Left colon (tissue), 2 donors: ENCODE results near the gene SHD. TPM values are rescaled to one million over a fixed set of nuclear protein-coding genes. Genes with fewer than 3 reads are reported as not detected.

ENCODE experiments used
- ATAC-seq: fragments of 200-7000 bp; cut with Tn5 transposase; one replicate; pipeline ENCODE4 v1.9.1; 2020; ENCODE audit warnings: mild to moderate bottlenecking, moderate library complexity
- DNase-seq, 2 donors: peaks; one replicate each; pipeline ENCODE4 v3.0.0-alpha.2; 2020
- intact Hi-C, 2 donors: fragments of 100-400 bp; cut with DNase I in 1 of 2; cut with micrococcal nuclease in 1 of 2; formaldehyde crosslinking; loops; one replicate each; pipeline versions ENCODE4 v1.11.2 to v1.14.0; 2022; cut with DNase I, micrococcal nuclease
- total RNA-seq, 2 donors: library from RNA; stranded (reverse); fragmentation: NEBNext Ultra II Directional; extraction: Animal tissue kit (Norgen Biotek cat#: 25700); gene quantifications; one replicate each; pipeline ENCODE4 v1.2.1, GENCODE V29; 2021
- donor health status: DM: no; HTN: no; CAD: no.
- donor health status: DM: yes; HTN: yes; CAD: no.

Gene SHD
- total RNA-seq, 2 donors from 2014 or later = 23.6 to 25.0 TPM

DNA sequence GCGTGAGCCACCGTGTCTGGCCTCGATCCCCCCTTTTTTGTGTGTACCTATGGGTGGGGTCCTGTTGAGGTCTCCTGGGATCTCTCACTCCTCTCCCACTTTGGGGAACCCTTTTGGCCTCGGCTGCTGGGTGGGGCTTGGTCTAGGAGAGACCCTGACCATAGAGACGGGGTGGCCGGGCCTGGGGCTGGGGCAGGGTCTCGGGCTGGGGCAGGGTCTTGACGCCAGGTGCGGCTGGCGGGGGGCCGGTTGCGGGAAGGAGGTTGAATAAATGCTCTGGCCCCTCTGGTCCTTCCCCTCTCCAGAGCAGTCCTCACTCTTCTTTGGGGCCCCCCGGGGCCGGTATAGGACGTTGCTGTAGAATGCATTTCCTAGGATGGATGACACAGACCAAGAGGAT is 13.4 kb downstream of the SHD start:
- DNase-seq = no peak
- intact Hi-C loops = no loop called here
- ATAC-seq = no peak

DNA sequence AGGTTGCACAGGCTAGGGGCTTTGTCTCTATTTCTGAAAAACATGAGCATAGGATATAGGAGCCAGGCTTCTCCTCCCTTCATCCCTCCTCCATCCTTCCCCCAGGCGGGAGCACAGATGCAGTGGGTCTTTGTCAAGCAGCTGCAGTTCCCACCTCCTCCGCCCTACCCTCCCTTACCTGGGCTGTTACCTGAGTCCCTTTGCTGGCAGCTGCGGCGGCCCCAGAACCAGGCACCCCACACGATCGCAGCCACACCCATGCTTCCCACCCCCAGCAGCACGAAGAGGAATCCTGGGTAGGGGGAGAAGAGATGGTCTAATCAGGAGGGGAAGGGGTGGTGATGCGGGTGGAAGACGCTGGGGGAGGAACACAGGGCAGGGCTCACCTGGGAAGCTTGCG is 15.3 kb downstream of the SHD start:
- intact Hi-C loops = no loop called here
- ATAC-seq (no peak), DNase-seq (no peak)

DNA sequence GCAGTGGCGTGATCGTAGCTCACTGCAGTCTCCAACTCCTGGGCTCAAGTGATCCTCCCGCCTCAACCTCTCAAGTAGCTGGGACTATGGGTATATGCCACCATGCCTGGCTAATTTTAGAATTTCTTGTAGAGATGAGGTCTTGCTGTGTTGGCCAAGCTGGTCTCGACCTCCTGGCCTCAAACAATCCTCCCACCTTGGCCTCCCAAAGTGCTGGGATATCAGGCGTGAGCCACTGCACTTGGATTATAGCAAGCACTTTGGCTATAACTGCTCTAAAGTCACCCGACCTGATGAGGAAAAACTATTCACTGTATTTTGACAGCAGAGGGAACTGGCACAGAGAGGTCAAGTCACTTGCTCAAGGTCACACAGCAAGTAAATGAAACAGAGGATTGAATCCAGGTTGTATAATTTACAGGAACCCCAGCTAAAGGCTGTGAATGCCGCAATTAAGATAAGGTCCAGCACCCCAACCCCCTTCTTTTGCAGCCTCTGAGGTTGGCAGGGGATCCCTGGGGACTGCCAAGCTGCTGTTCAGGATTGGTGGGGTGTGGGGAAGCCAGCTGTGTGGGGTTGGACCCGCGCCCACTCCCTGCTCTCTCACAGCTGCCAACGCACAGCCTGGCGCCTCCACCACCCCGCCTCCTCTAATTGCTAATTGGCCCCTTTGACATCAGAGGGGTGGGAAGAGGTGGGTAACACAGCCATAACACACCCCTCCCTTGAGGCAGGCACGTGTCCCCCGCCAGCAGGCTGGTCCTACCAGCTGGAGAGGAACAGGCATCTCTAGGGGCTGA is 17.1 kb downstream of the SHD start:
- ATAC-seq = peak; percentile 65
- DNase-seq = peak in 1 of 2 donors; percentile 28
- intact Hi-C loops = no loop called here

DNA sequence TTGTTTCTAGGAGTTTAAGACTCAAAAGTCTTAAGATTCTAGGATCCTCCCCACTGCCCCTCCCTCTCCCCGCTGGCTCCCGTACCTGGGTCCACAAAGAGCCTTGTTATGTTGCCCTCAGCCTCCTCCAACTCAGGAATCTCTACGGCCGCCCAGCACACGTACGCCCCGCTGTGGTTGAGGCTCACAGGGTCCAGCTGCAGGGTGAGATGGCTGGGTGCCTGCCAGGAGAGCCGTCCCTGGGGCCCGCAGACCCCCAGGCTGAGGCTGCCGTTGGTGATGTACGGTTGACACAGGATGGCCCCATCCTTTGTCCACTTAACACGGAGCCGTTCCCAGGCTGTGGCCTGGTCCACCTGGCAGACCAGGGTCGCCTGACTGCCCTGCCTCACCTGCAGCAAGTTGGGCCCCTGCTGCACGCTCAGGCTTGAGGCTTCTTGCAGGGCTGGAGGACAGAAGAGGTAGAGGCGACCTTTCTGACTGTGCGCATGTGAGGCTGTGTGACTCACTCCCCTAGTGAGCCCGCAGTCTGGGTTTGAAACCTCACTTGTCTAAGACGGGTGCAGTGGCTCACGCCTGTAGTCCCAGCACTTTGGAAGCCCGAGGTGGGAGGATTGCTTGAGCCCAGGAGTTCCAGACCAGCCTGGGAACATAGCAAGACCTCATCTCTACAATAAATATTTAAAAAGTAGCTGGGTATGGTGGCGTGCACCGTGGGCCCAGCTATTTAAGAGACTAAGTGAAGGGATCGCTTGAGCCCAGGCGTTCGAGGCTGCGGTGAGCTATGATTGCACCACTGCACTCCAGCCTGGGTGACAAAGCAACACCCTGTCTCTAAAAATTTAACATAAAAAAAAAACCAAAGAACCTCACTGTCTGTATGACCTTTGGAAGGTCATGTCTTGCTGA is 19.1 kb downstream of the SHD start:
- no peak for ATAC-seq
- no peak for DNase-seq
- intact Hi-C loops = no loop called here

DNA sequence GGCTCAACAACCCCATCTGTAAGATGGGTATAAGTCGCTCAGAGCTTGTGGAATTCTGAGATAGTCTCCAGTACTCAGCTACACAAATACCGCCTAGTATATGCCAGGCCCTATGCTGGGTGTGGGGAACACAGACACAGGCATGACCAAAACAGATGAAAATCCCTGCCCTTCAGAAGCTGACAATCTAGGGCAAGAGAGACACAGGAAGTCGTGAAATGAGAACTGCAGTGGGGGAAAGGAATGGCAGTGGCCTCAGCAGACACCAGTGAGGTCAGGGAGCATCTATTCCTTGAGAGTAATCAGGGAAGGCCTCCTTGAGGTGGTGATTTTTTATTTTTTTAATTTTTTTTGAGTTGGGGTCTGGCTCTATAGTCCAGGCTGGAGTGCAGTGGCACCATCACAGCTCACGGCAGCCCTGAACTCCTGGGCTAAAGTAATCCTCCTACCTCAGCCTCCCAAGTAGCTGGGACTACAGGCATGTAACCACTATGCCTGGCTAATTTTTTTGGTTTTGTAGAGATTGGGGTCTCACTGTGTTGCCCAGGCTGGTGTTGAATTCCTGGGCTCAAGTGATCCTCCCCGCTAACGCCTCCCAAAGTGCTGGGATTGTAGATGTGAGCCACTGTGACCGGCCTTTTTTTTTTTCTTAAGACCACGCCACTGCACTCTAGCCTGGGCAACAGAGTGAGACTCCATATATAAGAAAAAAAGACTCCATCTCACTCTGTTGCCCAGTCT is 19.9 kb downstream of the SHD start:
- no peak for DNase-seq
- intact Hi-C loops = no loop called here
- ATAC-seq = no peak

DNA sequence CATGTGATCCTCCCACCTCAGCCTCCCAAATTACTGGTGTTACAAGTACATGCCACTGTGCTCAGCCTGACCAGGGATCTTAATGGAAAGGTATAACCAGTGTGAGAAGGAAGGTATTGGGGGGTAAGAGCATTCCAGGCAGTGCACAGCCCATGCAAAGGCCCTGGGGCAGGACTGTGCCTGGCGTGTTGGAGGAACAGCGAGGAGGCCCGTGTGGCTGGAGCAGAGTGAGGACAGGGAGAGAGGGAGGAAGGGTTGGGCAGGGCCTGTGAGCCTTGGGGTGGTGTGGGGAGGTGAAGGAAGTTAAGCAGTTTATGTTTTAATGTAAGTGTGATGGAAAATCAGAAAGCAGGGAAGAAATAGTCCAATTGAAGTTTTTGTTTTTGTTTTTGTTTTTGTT is 21.5 kb downstream of the SHD start:
- ATAC-seq = no peak
- no peak for DNase-seq
- intact Hi-C loops = no loop called here

DNA sequence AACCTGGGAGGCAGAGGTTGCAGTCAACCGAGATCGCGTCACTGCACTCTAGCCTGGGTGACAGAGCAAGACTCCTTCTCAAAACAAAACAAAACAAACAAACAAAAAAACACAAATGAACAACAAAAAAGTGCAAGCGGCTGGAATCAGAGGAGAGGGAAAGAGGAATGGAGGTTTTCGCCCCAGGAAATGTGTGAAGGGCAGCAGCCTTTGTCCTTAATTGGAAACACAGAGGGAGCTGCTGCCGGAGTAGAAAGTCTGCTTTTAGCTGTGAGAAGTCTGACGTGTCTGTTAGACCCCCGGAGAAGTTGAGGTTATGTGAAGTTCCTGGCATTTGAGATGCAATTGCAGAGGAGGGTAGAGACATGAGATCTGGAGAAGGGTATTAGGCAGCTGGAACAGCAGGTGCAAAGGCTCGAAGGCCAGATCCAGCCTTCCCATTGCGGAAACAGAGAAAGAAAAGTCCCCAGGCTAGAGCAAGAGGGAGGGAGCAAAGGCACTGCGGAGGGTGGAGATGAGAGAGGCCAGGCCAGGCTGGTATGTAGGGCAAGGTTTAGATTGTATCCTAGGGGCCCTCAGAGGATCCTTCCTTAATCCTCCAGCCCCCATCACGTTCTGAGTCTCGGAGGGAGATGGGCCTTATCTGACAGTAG is 22.6 kb downstream of the SHD start:
- intact Hi-C loops = no loop called here
- peak; percentile 80 for ATAC-seq
- DNase-seq = no peak

DNA sequence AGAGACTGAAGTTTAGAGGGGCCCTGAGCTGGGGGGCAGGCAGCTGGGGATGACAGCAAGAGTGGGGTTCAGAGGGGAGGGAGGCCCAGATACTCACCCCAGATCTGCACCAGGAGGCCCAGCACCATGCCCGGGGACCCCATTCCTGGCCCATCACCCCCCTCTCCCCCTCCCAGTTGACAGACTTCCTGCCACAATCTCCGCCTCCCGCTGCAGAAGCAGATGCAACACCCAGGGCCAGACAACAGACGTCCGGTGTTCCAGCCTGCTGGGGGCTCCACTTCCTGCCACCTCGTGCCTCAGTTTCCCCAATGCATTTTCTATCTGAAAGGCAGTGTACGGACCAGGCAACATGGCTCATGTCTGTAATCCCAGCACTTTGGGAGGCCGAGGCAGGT is 23.2 kb downstream of the SHD start, which contains the start of gene TMIGD2:
TSS of gene TMIGD2 (minus strand) at position 147 of the 398 bp plus-strand sequence. CDS start at position 143, 4 bp downstream.
- intact Hi-C loops = no loop called here
- no peak for ATAC-seq
- DNase-seq = no peak

DNA sequence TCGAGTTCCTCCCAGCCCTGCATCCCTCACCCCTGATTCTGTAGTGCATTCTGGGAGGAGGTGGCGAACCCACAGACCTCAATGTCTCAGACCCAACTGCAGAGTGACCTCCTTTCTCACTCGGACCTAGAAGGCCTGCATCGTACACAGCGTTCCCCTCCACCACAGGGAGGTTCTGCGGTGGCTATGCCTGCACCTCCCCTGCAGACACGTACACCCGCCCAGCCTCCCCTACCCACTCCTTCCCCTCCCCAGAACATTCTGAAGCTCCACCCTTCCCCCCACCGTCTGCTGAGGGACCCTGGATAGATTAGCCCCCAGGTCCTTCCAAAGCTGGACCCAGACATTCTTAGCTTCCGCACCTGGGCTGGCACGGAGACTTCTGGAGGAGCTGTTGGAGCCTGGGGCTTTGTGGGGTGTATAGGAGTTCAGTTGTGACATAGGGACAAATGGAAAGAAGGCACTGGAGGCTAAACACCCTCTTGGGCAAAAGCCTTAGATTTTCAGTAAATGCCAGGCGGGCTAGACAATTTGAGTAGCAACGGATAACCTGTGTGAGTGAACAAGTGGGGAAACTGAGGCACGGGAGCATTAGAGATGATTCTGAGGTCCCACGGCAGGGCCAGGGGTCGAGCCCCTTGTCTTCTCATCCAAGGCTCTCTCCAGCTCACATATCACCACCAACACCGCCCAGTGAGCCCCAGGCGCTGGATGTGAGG is 24.9 kb downstream of the SHD start:
- ATAC-seq = peak; percentile 21
- intact Hi-C loops = no loop called here
- DNase-seq = no peak

DNA sequence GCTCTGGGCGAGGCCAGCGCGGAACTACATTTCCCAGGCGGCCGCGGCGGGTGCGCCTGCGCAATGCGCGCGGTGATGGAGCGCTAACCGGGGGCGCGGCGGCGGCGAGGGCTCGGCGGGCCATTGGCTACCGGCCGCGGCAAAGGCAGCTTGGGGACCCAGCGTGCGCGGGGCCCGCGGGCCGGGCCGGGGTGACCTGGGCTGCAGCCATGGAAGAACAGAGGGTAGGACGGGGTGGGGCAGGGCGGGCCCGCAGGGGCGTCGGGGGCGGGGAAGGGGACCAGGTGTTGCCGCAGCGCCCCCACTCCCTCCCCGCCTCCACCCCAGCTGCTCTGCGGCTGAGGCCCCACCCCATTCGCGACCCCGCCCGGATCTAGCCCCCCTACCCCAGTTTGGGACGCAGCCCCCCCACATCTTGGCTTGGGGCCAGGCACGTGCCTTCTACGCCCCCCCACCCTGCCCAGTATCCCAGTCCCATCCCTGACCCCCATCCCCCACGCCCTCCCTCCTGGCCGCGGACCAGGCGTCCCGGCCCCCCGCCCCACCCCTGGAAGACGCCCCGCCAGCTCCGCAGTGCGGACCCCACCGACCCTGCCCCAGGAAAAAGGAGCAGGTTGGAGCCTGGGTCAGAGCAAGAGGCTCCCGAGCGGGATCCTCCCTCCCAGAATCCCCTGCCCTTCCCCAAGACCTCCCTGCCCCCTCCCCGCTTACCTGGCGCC is 25.6 kb downstream of the SHD start, which contains the start of gene FSD1:
TSS of gene FSD1 (plus strand) at position 61 of the 719 bp plus-strand sequence. CDS start at position 210, 149 bp downstream.
- intact Hi-C loops = no loop called here
- peak; percentile 54 for ATAC-seq
- peak in 1 of 2 donors; percentile 44 for DNase-seq

DNA sequence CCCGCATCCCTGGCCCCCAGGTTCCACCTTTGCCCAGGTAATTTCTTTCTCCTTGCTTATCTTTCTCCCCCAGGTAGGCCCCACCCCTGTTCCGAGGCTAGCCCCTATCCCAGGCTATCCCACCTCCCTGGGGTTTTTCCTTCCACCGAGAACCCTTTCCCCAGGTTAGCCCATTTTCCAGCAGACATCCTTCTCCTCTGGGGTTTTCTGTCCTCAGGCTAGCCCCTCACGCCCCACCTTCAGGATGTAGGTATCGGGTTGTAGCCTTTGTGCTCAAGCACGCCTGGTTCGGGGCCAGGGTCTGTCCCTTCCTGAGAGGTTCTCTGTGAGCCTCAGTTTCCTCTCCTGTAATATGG is 26.2 kb downstream of the SHD start:
- no peak for ATAC-seq
- intact Hi-C loops = no loop called here
- no peak for DNase-seq

DNA sequence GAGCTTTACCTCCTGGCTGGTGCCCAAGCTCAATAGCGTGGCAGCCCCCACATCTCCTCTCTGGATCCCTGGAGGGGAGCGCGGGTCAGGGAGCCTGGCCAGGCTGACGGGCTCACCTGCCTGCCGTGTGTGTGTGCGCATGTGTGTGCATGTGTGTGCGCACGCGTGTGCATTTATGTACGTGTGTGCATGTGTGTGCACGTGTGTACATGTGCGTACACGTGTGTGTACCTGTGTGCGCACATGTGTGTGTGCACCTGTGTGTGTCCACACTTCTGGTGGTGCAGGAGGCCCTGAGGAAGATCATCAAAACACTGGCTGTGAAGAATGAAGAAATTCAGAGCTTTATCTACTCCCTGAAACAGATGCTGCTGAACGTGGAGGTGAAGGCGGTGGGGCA is 26.6 kb downstream of the SHD start:
- intact Hi-C loops = no loop called here
- ATAC-seq = no peak
- no peak for DNase-seq

DNA sequence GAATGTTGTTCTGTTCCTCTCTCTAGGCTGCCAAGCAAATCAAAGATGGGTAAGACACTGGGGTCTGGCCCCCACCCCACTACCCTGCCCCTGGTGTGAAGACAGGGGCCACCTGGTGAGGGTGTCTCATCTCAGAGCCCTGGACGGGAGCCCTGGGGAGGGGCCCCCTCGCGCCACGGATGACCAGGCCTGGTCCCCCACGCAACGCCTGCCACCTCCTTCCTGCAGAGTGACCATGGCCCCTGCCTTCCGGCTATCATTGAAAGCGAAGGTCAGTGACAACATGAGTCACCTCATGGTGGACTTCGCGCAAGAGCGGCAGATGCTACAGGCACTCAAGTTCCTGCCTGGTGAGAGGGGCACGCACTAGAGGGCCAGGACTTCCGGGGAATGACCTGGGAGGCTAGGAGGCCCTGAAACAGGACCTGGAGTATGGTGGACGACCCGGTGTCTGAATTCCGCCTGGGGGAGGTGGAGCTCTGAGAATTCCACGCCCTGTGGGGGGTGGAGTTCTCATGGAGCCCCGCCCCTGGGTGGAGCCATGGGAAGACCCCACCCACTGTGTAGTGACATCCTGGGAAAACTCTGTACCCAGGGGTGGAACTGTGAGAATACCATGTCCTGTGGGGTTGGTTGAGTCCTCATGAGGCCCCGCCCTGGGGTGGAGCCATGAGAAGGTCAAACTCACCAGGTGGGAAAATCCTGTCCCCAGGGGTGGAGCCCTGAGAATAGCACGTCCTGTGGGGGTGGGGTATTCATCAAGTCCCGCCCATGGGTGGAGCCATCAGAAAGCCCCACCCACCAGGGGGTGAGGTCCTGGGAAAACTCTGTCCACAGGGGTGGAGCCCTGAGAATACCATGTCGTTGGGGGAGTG is 31.4 kb downstream of the SHD start:
- peak in 1 of 2 donors; percentile 43 for DNase-seq
- intact Hi-C loops = no loop called here
- peak; percentile 70 for ATAC-seq

DNA sequence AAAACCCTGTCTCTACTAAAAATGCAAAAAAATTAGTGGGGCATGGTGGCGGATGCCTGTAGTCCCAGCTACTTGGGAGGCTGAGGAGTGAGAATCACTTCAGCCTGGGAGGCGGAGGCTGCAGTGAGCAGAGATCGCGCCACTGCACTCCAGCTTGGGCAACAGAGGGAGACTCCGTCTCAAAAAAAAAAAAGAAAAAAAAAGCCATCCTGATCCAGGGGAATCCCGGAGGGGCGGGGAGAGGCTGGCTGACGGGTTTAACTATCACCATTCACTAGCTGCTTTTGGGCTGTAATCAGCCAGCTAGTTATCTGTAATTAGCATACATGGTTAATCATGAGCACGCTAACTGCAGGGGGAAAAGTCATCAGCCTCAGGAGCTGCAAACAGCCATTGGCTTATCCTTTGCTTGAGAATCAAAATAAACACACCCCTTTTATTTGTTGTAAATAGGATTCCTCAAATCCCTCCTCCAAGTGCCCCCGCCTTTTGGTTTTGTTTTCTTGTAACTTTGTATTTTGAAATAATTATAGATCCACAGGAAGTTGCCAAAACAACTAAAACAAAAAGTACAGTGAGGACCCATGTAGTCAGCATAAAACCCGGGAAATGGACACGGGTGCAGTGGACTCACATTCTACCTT is 34.9 kb downstream of the SHD start:
- peak; percentile 35 for ATAC-seq
- intact Hi-C loops = no loop called here
- no peak for DNase-seq

DNA sequence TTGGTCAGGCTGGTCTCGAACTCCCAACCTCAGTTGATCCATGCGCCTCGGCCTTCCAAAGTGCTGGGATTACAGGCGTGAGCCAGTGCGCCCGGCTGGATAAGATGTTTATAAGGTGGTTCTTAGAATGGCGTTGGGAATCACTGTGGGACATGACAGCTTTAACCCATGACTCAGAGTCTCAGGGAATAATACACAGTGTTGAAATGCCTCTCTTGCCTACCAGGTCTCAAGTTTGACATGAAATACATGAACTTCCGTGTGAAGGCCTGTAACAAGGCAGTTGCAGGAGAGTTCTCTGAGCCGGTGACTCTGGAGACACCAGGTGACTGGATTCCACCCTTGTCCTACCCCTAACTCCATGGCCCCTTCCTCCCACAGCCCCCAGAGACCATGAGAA is 37.9 kb downstream of the SHD start:
- intact Hi-C loops = no loop called here
- DNase-seq = no peak
- no peak for ATAC-seq

DNA sequence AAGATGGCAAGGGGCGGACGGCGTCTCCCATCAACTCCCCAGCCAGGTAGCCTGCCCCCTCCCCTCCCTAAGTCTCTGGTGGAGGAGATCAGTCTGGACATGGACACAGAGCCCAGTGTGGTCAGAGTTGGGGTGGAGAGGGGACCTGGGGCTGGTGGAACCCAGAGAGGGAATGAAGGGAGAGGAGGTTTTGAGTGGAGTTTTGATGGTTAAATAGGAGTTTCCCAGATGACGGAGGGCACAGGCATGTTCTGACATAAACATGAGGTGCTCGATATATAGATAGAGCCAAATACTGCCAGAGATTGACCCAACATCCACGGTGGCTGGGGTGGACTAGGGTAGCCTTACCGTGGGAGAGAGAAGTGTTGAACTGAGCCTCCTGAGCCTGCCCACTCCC is 39.4 kb downstream of the SHD start:
- no peak for DNase-seq
- intact Hi-C loops = no loop called here
- no peak for ATAC-seq
